SK-N-SH treated with all-trans-retinoic acid at 6 μM for 48 hours (cell line): ENCODE results near the gene VEPH1.

Experiments
- ATAC-seq: fragments of 200-7000 bp; cut with Tn5 transposase; 3 replicates; pipeline ENCODE4 v1.9.1; 2020; ENCODE audit warnings: mild to moderate bottlenecking, moderate library complexity
- ARNTL ChIP-seq: fragments of 450-650 bp; formaldehyde crosslinking; IDR thresholded peaks from 2 replicates; pipeline ENCODE4 v1.5.0; 2020; ENCODE audit warnings: low read depth, mild to moderate bottlenecking, moderate library complexity, borderline replicate concordance
- BACH2 ChIP-seq: fragments of 250-450 bp; sonication (Bioruptor Pico); IDR thresholded peaks from 2 replicates; pipeline ENCODE4 v1.9.0; 2021; ENCODE audit warnings: mild to moderate bottlenecking, borderline replicate concordance
- CREB5 ChIP-seq: fragments of 250-450 bp; sonication (Bioruptor Pico); IDR thresholded peaks from 2 replicates; pipeline ENCODE4 v1.5.1; 2020; ENCODE audit warnings: low read depth, mild to moderate bottlenecking, moderate library complexity
- CSDC2 ChIP-seq: fragments of 250-450 bp; sonication (Bioruptor Pico); IDR thresholded peaks from 2 replicates; pipeline ENCODE4 v1.5.0; 2020; ENCODE audit warnings: mild to moderate bottlenecking, moderate library complexity
- ESRRG ChIP-seq: fragments of 250-450 bp; sonication (Bioruptor Pico); IDR thresholded peaks from 2 replicates; pipeline ENCODE4 v1.6.1; 2021; ENCODE audit warnings: mild to moderate bottlenecking
- GLIS3 ChIP-seq: fragments of 250-450 bp; sonication (Bioruptor Pico); IDR thresholded peaks from 2 replicates; pipeline ENCODE4 v1.5.0; 2020; ENCODE audit warnings: mild to moderate bottlenecking, moderate library complexity
- ISL1 ChIP-seq: fragments of 250-450 bp; sonication (Bioruptor Pico); IDR thresholded peaks from 2 replicates; pipeline ENCODE4 v2.1.2; 2022; ENCODE audit warnings: mild to moderate bottlenecking, moderate library complexity
- OSR1 ChIP-seq: fragments of 250-450 bp; sonication (Bioruptor Pico); IDR thresholded peaks from 2 replicates; pipeline ENCODE4 v1.8.0; 2022; ENCODE audit warnings: moderate library complexity, mild to moderate bottlenecking, inconsistent platforms
- POU6F1 ChIP-seq: fragments of 250-450 bp; sonication (Bioruptor Pico); IDR thresholded peaks from 2 replicates; pipeline ENCODE4 v1.8.0; 2021; ENCODE audit warnings: low read depth, mild to moderate bottlenecking, moderate library complexity, borderline replicate concordance
- PPARA ChIP-seq: fragments of 250-450 bp; sonication (Bioruptor Pico); IDR thresholded peaks from 2 replicates; pipeline ENCODE4 v1.5.0; 2020; ENCODE audit warnings: mild to moderate bottlenecking, borderline replicate concordance
- RARB ChIP-seq: fragments of 250-450 bp; sonication (Bioruptor Pico); IDR thresholded peaks from 2 replicates; pipeline ENCODE4 v1.8.0; 2021; ENCODE audit warnings: mild to moderate bottlenecking, moderate library complexity
- SNAI2 ChIP-seq: fragments of 250-450 bp; sonication (Bioruptor Pico); IDR thresholded peaks from 2 replicates; pipeline ENCODE4 v1.5.0; 2020; ENCODE audit warnings: mild to moderate bottlenecking, moderate library complexity
- TCF4 ChIP-seq: fragments of 250-450 bp; sonication (Bioruptor Pico); IDR thresholded peaks from 2 replicates; pipeline ENCODE4 v1.8.0; 2021; ENCODE audit warnings: mild to moderate bottlenecking, moderate library complexity, borderline replicate concordance
- TOX ChIP-seq: fragments of 250-450 bp; sonication (Bioruptor Pico); IDR thresholded peaks from 2 replicates; pipeline ENCODE4 v1.8.0; 2021; ENCODE audit warnings: mild to moderate bottlenecking, moderate library complexity, borderline replicate concordance
- ZC3H10 ChIP-seq: fragments of 250-450 bp; sonication (Bioruptor Pico); IDR thresholded peaks from 2 replicates; pipeline ENCODE4 v1.5.1; 2021; ENCODE audit warnings: mild to moderate bottlenecking, moderate library complexity
- ZFP3 ChIP-seq: fragments of 250-450 bp; sonication (Bioruptor Pico); IDR thresholded peaks from 2 replicates; pipeline ENCODE4 v1.5.0; 2020; ENCODE audit warnings: mild to moderate bottlenecking, moderate library complexity
- ZFP30 ChIP-seq: fragments of 450-650 bp; formaldehyde crosslinking; IDR thresholded peaks from 2 replicates; pipeline ENCODE4 v1.5.0; 2022; ENCODE audit warnings: mild to moderate bottlenecking, moderate library complexity
- ZNF565 ChIP-seq: fragments of 450-650 bp; formaldehyde crosslinking; conservative IDR thresholded peaks from 2 replicates; pipeline ENCODE4 v1.5.0; 2020; ENCODE audit warnings: low read depth, mild to moderate bottlenecking, moderate library complexity
- ZNF70 ChIP-seq: fragments of 450-650 bp; formaldehyde crosslinking; IDR thresholded peaks from 2 replicates; pipeline ENCODE4 v1.5.0; 2020; ENCODE audit warnings: mild to moderate bottlenecking, moderate library complexity
- ZNF8 ChIP-seq: fragments of 450-650 bp; formaldehyde crosslinking; IDR thresholded peaks from 2 replicates; pipeline ENCODE4 v1.5.0; 2020; ENCODE audit warnings: mild to moderate bottlenecking, moderate library complexity
- TF ChIP-seq, protein P1 (sequence below): fragments of 250-450 bp; sonication (Bioruptor Pico); IDR thresholded peaks from 2 replicates; pipeline ENCODE4 v1.8.0; 2020; ENCODE audit warnings: mild to moderate bottlenecking, moderate library complexity, borderline replicate concordance
- TF ChIP-seq, protein P2 (sequence below): fragments of 250-450 bp; sonication (Bioruptor Pico); IDR thresholded peaks from 2 replicates; pipeline ENCODE4 v1.5.0; 2020; ENCODE audit warnings: mild to moderate bottlenecking, moderate library complexity

The VEPH1 gene

GRCh38 chr3:157541506-157542236 lies 38.5 kb upstream of the VEPH1 start:
- TF ChIP-seq TCF4 (CRISPR knock-in tag) (no peak), ZNF565 (no peak), TOX (no peak)
- no peak for ATAC-seq

- TF ChIP-seq ZNF8 (CRISPR knock-in tag) (no peak), ESRRG (no peak), GLIS3 (CRISPR knock-in tag) (no peak), CREB5 (no peak), ZNF565 (no peak), ZC3H10 (CRISPR knock-in tag) (no peak), ZNF70 (CRISPR knock-in tag) (no peak), SNAI2 (CRISPR knock-in tag) (no peak), ARNTL (CRISPR knock-in tag) (no peak), PPARA (CRISPR knock-in tag) (no peak), POU6F1 (CRISPR knock-in tag) (no peak), BACH2 (CRISPR knock-in tag) (no peak), TOX (no peak), RARB (CRISPR knock-in tag) (no peak), TCF4 (CRISPR knock-in tag) (no peak), CSDC2 (CRISPR knock-in tag) (no peak)
- TF ChIP-seq, protein P1, sequence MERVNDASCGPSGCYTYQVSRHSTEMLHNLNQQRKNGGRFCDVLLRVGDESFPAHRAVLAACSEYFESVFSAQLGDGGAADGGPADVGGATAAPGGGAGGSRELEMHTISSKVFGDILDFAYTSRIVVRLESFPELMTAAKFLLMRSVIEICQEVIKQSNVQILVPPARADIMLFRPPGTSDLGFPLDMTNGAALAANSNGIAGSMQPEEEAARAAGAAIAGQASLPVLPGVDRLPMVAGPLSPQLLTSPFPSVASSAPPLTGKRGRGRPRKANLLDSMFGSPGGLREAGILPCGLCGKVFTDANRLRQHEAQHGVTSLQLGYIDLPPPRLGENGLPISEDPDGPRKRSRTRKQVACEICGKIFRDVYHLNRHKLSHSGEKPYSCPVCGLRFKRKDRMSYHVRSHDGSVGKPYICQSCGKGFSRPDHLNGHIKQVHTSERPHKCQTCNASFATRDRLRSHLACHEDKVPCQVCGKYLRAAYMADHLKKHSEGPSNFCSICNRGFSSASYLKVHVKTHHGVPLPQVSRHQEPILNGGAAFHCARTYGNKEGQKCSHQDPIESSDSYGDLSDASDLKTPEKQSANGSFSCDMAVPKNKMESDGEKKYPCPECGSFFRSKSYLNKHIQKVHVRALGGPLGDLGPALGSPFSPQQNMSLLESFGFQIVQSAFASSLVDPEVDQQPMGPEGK (CRISPR knock-in tag), result no peak
- ATAC-seq, result no peak
Observed at GRCh38 chr3:157540656-157541055, 37.4 kb upstream of the VEPH1 start.

DNA sequence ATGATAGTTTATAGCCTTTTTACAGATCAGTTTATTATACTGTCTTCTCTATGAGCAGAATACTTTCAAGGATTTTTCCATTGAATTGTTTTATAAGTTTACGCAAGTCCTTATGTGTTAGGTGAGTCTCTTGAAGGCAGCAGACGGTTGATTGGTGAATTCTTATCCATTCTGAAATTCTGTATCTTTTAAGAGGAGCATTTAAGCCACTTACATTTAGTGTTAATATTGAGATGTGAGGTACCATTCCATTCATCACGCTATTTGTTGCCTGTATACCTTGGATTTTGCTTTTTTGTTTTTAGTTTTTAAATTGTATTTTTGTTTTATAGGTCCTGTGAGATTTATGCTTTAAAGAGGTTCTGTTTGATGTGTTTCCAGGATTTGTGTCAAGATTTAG lies 32.5 kb upstream of the VEPH1 start:
- no peak for ATAC-seq
- TF ChIP-seq ZNF565 (no peak), OSR1 (no peak), GLIS3 (CRISPR knock-in tag) (no peak), TOX (no peak), ZNF8 (CRISPR knock-in tag) (no peak), BACH2 (CRISPR knock-in tag) (no peak), ZNF70 (CRISPR knock-in tag) (no peak), ZFP30 (CRISPR knock-in tag) (no peak), RARB (CRISPR knock-in tag) (no peak), TCF4 (CRISPR knock-in tag) (no peak), ARNTL (CRISPR knock-in tag) (no peak), ZFP3 (CRISPR knock-in tag) (no peak), CSDC2 (CRISPR knock-in tag) (no peak), POU6F1 (CRISPR knock-in tag) (no peak), ISL1 (no peak), PPARA (CRISPR knock-in tag) (no peak)

DNA sequence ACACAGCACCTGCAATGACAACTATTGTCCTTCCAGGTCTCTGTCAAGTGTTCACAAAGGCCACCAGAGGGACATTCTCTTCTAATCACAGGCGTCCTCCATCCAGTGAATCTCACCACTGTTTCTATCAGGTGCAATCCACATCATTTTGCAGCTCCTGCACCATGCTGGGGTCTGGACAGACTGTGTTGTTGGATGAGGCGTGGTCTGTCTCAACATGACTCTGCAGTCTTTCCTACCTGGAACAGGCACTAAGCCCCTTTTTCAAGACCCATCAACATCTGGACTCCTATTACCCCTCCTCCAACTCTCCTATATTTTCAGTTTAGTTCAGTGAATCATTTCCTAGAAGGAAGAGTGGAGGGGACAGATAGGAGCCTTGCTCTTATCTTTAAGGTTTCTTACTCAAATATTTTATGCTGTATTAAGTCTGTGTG lies 31.5 kb upstream of the VEPH1 start:
- no peak for ATAC-seq
- TF ChIP-seq, protein P2, sequence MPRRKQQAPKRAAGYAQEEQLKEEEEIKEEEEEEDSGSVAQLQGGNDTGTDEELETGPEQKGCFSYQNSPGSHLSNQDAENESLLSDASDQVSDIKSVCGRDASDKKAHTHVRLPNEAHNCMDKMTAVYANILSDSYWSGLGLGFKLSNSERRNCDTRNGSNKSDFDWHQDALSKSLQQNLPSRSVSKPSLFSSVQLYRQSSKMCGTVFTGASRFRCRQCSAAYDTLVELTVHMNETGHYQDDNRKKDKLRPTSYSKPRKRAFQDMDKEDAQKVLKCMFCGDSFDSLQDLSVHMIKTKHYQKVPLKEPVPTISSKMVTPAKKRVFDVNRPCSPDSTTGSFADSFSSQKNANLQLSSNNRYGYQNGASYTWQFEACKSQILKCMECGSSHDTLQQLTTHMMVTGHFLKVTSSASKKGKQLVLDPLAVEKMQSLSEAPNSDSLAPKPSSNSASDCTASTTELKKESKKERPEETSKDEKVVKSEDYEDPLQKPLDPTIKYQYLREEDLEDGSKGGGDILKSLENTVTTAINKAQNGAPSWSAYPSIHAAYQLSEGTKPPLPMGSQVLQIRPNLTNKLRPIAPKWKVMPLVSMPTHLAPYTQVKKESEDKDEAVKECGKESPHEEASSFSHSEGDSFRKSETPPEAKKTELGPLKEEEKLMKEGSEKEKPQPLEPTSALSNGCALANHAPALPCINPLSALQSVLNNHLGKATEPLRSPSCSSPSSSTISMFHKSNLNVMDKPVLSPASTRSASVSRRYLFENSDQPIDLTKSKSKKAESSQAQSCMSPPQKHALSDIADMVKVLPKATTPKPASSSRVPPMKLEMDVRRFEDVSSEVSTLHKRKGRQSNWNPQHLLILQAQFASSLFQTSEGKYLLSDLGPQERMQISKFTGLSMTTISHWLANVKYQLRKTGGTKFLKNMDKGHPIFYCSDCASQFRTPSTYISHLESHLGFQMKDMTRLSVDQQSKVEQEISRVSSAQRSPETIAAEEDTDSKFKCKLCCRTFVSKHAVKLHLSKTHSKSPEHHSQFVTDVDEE (CRISPR knock-in tag), result no peak
- TF ChIP-seq ISL1 (no peak), TOX (no peak), TCF4 (CRISPR knock-in tag) (no peak), ZNF565 (no peak), ZC3H10 (CRISPR knock-in tag) (no peak), SNAI2 (CRISPR knock-in tag) (no peak), ZNF8 (CRISPR knock-in tag) (no peak), ZFP3 (CRISPR knock-in tag) (no peak)
- TF ChIP-seq, protein P1 (CRISPR knock-in tag), result no peak
